Liver (tissue), 9 donors: Measurements from ENCODE around the gene ETNK1. TPM values are rescaled to one million over a fixed set of nuclear protein-coding genes. Genes with fewer than 3 reads are reported as not detected.

Experiments used
- DNase-seq: peaks from one replicate; pipeline ENCODE4 v3.0.0-alpha.2; 2017; ENCODE audit warnings: low spot score
- H3K27ac ChIP-seq, 2 donors: one replicate each; pipeline ENCODE4 v1.7.0; 2013; ENCODE audit warnings: inconsistent platforms in 2 of 2, low read length in 2 of 2, control low read depth in 1 of 2, low read depth in 1 of 2, mild to moderate bottlenecking in 1 of 2
- H3K27me3 ChIP-seq, 4 donors: one replicate each; pipeline versions ENCODE4 v1.6.1 to v1.7.0; 2013; ENCODE audit warnings: low read length in 3 of 4, inconsistent platforms in 1 of 4, mild to moderate bottlenecking in 1 of 4, moderate library complexity in 1 of 4; ENCODE audit not compliant: control insufficient read depth in 4 of 4, insufficient read depth in 4 of 4
- H3K36me3 ChIP-seq, 4 donors: one replicate each; pipeline versions ENCODE4 v1.6.1 to v1.7.0; 2013; ENCODE audit warnings: low read length in 3 of 4, mild to moderate bottlenecking in 3 of 4, low read depth in 1 of 4, moderate library complexity in 1 of 4; ENCODE audit not compliant: control insufficient read depth in 4 of 4, insufficient read depth in 3 of 4
- H3K4me1 ChIP-seq, 4 donors: one replicate each; pipeline versions ENCODE4 v1.6.1 to v1.7.0; 2013; ENCODE audit warnings: low read length in 3 of 4, mild to moderate bottlenecking in 3 of 4, moderate library complexity in 1 of 4; ENCODE audit not compliant: control insufficient read depth in 4 of 4, insufficient read depth in 4 of 4
- H3K4me3 ChIP-seq, 3 donors: one replicate each; pipeline versions ENCODE4 v1.6.1 to v1.7.0; 2013; ENCODE audit warnings: low read length in 3 of 3, control low read depth in 1 of 3, low read depth in 1 of 3, mild to moderate bottlenecking in 1 of 3
- H3K9ac ChIP-seq, 2 donors: one replicate each; pipeline ENCODE4 v1.7.0; 2013; ENCODE audit warnings: low read length in 2 of 2, mild to moderate bottlenecking in 2 of 2, moderate library complexity in 2 of 2, control low read depth in 1 of 2, low read depth in 1 of 2
- H3K9me3 ChIP-seq, 4 donors: one replicate each; pipeline versions ENCODE4 v1.6.1 to v1.7.0; 2013; ENCODE audit warnings: low read length in 3 of 4; ENCODE audit not compliant: control insufficient read depth in 4 of 4
- EGR1 ChIP-seq, 2 donors: IDR thresholded peaks; 2 replicates each; pipeline ENCODE4 v1.6.1; 2016 to 2018; ENCODE audit warnings: antibody characterized with exemption in 2 of 2, low read depth in 2 of 2
- FOXA1 ChIP-seq: IDR thresholded peaks from 2 replicates; pipeline ENCODE4 v1.6.1; 2016; ENCODE audit warnings: antibody characterized with exemption
- FOXA2 ChIP-seq: IDR thresholded peaks from 2 replicates; pipeline ENCODE4 v1.6.1; 2016; ENCODE audit warnings: antibody characterized with exemption
- GABPA ChIP-seq, 2 donors: IDR thresholded peaks in 1 of 2; conservative IDR thresholded peaks in 1 of 2; 2 replicates each; pipeline ENCODE4 v1.6.1; 2016; ENCODE audit warnings: antibody characterized with exemption in 2 of 2, mild to moderate bottlenecking in 1 of 2, moderate library complexity in 1 of 2
- HNF4A ChIP-seq, 2 donors: conservative IDR thresholded peaks; 2 replicates each; pipeline ENCODE4 v1.6.1; 2016; ENCODE audit warnings: antibody characterized with exemption in 2 of 2, mild to moderate bottlenecking in 2 of 2
- HNF4G ChIP-seq: IDR thresholded peaks from 2 replicates; pipeline ENCODE4 v1.6.1; 2016; ENCODE audit warnings: antibody characterized with exemption
- JUND ChIP-seq, 2 donors: IDR thresholded peaks; 2 replicates each; pipeline ENCODE4 v1.6.1; 2016; ENCODE audit warnings: antibody characterized with exemption in 2 of 2
- RXRA ChIP-seq, 2 donors: IDR thresholded peaks; 2 replicates each; pipeline ENCODE4 v1.6.1; 2017 to 2018; ENCODE audit warnings: antibody characterized with exemption in 2 of 2, mild to moderate bottlenecking in 1 of 2
- SP1 ChIP-seq: IDR thresholded peaks from 2 replicates; pipeline ENCODE4 v1.6.1; 2018; ENCODE audit warnings: antibody characterized with exemption, mild to moderate bottlenecking
- TAF1 ChIP-seq: conservative IDR thresholded peaks from 2 replicates; pipeline ENCODE4 v1.6.1; 2016; ENCODE audit warnings: antibody characterized with exemption, mild to moderate bottlenecking
- WGBS: extraction: QIAGEN DNeasy Blood & Tissue Kit; methylation state at CpG from one replicate; pipeline ENCODE4 v1.1.7; 2013; 5-methylcytosine and 5-hydroxymethylcytosine counted together
- polyA plus RNA-seq, 2 donors: library from polyadenylated mRNA; stranded (reverse) in 1 of 2; unstranded in 1 of 2; fragments of 200-250 nt in 1 of 2; fragments of >200 nt in 1 of 2; fragmentation: Nextera tagmentation in 1 of 2; extraction: Ambion mirVana in 1 of 2; gene quantifications; one replicate each; pipeline versions ENCODE4 v1.2.1 to v1.2.3, GENCODE V29; 2013 to 2015
- total RNA-seq, 2 donors: library from RNA; depleted of rRNA; stranded (reverse); fragments of >200 nt; gene quantifications; one replicate each; pipeline ENCODE4 v1.2.3, GENCODE V29; 2014
- TF ChIP-seq, protein P1 (sequence below): fragments of 150-350 bp; IDR thresholded peaks from 2 replicates; pipeline ENCODE4 v1.5.1; 2017; ENCODE audit warnings: improper control_type of control experiment, low read depth, low read length; ENCODE audit not compliant: missing input control
- TF ChIP-seq, protein P2 (sequence below): IDR thresholded peaks from 2 replicates; pipeline ENCODE4 v1.6.1; 2016; ENCODE audit warnings: antibody characterized with exemption, mild to moderate bottlenecking
- TF ChIP-seq, protein P3 (sequence below): IDR thresholded peaks from 2 replicates; pipeline ENCODE4 v1.6.1; 2016; ENCODE audit warnings: antibody characterized with exemption
- donor health status: healthy.
- donor health status: healthy.
- donor health status: healthy.
- donor health status: healthy.
- donor health status: healthy.

Gene ETNK1
- total and polyA plus RNA-seq, 4 donors: 15.6 to 51.4 (median 27.0) TPM

DNA sequence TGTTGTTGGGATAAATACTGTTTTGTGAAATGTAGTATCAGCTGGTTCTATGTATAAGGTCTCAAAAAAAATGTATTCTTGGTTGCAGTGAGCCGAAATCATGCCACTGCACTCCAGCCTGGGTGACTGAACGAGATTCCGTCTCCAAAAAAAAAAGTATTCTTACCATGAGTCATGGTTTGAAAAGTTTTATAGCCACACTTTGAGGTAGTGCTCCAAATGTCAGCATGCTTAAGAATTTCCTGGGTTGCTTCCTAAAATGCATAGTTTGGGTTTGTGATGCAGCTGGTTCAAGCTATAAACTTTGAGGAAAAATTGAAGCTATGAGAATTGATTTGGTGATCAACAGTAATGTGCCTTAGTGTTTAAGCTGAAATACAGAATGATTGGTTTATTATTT is 48.0 kb downstream of the ETNK1 start:
- 94% methylated on average over 3 of the region's 3 CpGs for WGBS
- Histone ChIP-seq H3K9me3 (no peaks in the 10 kb centered on the region), H3K4me3 (no peak overlapping the region), H3K9ac (no peak overlapping the region), H3K27me3 (no peaks in the 10 kb centered on the region), H3K36me3 (peaks cover 3 to 18% (median 4%) of the 10 kb centered on the region in 4 donors), H3K27ac (no peak overlapping the region), H3K4me1 (no peaks in the 10 kb centered on the region)
- TF ChIP-seq FOXA2: no peak
- TF ChIP-seq SP1: no peak
- TF ChIP-seq HNF4G: no peak
- no peak for DNase-seq

DNA sequence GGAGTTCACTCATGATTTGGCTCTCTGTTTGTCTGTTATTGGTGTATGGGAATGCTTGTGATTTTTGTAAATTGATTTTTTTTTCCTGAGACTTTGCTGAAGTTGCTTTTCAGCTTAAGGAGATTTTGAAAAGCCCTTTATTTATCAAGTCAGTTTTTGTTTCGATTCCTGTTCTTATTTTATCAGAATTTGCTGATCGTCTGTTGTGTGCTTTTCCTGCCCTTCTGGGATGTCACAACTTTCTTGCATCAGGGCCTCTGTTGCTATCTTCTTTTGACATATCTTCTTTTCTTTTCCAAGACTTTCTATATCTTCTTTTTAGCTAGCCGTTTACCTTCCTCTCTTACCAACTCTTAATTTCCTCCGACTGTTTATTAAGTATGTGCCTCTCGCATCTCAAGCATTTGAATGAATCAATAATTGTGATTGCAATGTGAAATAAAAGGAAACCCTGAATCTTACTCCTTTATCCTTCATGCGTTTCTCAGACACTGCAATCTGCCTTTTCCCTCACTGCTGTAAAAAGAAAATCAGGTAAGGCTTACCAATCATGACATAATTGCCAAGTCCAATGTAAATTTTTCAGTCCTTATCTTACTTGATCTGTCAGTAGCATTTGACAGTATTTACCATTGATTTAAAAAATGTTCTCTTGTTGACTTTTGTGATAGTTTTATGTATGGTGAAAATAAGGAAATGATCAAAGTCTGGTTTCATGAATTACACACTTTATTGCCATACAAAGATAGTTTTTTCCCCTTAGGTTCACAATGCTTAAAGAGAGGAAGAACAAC is 53.0 kb downstream of the ETNK1 start:
- Histone ChIP-seq H3K4me3 (no peak overlapping the region), H3K9ac (no peak overlapping the region), H3K9me3 (no peaks in the 10 kb centered on the region), H3K27ac (no peak overlapping the region), H3K27me3 (no peaks in the 10 kb centered on the region), H3K36me3 (peaks cover 2 to 35% (median 14%) of the 10 kb centered on the region in 4 donors), H3K4me1 (no peaks in the 10 kb centered on the region)
- no peak for DNase-seq
- WGBS: 73% methylated on average over 6 of the region's 6 CpGs
- no peak for TF ChIP-seq HNF4A (conservative IDR thresholded peaks at IDR 0.05)
- no peak for TF ChIP-seq FOXA1
- TF ChIP-seq TAF1: no peak
- no peak for TF ChIP-seq GABPA (IDR thresholded peaks at IDR 0.05 in 1 of 2, conservative IDR thresholded peaks at IDR 0.05 in 1 of 2)
- TF ChIP-seq, protein P1, sequence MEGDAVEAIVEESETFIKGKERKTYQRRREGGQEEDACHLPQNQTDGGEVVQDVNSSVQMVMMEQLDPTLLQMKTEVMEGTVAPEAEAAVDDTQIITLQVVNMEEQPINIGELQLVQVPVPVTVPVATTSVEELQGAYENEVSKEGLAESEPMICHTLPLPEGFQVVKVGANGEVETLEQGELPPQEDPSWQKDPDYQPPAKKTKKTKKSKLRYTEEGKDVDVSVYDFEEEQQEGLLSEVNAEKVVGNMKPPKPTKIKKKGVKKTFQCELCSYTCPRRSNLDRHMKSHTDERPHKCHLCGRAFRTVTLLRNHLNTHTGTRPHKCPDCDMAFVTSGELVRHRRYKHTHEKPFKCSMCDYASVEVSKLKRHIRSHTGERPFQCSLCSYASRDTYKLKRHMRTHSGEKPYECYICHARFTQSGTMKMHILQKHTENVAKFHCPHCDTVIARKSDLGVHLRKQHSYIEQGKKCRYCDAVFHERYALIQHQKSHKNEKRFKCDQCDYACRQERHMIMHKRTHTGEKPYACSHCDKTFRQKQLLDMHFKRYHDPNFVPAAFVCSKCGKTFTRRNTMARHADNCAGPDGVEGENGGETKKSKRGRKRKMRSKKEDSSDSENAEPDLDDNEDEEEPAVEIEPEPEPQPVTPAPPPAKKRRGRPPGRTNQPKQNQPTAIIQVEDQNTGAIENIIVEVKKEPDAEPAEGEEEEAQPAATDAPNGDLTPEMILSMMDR: no peak
- TF ChIP-seq, protein P2, sequence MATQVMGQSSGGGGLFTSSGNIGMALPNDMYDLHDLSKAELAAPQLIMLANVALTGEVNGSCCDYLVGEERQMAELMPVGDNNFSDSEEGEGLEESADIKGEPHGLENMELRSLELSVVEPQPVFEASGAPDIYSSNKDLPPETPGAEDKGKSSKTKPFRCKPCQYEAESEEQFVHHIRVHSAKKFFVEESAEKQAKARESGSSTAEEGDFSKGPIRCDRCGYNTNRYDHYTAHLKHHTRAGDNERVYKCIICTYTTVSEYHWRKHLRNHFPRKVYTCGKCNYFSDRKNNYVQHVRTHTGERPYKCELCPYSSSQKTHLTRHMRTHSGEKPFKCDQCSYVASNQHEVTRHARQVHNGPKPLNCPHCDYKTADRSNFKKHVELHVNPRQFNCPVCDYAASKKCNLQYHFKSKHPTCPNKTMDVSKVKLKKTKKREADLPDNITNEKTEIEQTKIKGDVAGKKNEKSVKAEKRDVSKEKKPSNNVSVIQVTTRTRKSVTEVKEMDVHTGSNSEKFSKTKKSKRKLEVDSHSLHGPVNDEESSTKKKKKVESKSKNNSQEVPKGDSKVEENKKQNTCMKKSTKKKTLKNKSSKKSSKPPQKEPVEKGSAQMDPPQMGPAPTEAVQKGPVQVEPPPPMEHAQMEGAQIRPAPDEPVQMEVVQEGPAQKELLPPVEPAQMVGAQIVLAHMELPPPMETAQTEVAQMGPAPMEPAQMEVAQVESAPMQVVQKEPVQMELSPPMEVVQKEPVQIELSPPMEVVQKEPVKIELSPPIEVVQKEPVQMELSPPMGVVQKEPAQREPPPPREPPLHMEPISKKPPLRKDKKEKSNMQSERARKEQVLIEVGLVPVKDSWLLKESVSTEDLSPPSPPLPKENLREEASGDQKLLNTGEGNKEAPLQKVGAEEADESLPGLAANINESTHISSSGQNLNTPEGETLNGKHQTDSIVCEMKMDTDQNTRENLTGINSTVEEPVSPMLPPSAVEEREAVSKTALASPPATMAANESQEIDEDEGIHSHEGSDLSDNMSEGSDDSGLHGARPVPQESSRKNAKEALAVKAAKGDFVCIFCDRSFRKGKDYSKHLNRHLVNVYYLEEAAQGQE: no peak
- TF ChIP-seq EGR1 (IDR thresholded peaks at IDR 0.05; ENCODE audit: low read depth in 2 of 2): no peak
- TF ChIP-seq JUND (IDR thresholded peaks at IDR 0.05): no peak
- TF ChIP-seq, protein P3, sequence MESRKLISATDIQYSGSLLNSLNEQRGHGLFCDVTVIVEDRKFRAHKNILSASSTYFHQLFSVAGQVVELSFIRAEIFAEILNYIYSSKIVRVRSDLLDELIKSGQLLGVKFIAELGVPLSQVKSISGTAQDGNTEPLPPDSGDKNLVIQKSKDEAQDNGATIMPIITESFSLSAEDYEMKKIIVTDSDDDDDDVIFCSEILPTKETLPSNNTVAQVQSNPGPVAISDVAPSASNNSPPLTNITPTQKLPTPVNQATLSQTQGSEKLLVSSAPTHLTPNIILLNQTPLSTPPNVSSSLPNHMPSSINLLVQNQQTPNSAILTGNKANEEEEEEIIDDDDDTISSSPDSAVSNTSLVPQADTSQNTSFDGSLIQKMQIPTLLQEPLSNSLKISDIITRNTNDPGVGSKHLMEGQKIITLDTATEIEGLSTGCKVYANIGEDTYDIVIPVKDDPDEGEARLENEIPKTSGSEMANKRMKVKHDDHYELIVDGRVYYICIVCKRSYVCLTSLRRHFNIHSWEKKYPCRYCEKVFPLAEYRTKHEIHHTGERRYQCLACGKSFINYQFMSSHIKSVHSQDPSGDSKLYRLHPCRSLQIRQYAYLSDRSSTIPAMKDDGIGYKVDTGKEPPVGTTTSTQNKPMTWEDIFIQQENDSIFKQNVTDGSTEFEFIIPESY: no peak
- no peak for TF ChIP-seq RXRA (IDR thresholded peaks at IDR 0.05)
